Activated effector memory CD4-positive, alpha-beta T cell treated with Interleukin-2 at 50 U/mL for 16 hours (primary cell): ENCODE results near the gene SPRYD4.
"Not testable (repeated sequence)": the region's sequence is repeated elsewhere in the genome, so short reads cannot be mapped to it uniquely, and the experiment has no call there.

Source experiments
- DNase-seq: peaks from one replicate; pipeline ENCODE4 v3.0.0-alpha.2; 2020

The SPRYD4 gene

DNA sequence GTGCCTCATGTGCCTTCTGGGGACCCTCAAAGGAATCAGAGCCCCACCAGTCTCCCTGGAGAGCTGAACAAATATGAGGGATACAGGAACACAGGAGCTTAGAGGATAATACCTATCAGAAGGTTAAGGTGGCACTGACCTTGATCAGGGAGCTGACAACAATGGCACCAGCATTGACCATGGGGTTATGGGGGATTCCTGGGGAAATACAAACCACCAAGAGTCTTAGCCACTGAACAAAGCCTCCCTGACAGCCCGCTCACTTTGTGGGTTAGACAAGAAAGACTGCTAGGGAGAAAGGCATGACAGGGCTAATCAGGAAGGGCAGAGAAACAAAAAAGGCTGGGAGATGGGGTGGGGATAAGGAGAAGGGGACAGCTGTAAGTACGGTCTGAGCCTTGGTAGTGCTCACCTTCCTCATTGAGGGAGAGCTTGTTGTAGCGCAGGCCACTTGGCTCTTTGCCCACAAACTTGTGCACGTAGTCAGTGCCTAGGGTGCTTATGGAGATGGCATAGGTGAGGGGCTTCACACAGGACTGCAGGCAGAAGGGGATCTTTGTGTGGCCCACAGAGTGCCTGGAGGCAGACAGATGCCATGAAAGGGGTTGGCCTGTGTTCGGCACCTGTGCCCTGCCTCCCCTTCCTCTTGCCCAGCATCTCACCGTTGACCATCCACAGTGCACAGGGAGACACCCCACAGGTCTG is 9.3 kb downstream of the SPRYD4 start:
- DNase-seq = no peak

DNA sequence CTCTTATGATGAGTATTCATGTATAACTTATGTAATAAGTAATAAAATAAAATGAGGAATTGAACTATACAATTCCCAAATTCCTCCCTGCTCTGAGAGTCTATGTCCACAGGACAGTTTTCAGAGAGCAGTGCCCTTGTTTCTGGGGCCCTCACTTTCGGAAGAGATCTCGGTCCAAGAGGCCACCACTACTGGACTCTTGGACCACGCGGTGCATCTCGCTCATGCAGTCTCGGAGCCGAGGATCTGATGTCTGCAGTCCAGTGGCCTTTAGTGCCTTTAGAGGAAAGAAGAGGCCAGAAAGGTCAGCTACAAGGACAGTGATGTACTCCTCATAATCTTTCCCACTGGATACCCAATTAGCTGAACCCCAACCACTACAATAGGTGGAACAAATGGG is 11.2 kb downstream of the SPRYD4 start:
- no peak for DNase-seq

DNA sequence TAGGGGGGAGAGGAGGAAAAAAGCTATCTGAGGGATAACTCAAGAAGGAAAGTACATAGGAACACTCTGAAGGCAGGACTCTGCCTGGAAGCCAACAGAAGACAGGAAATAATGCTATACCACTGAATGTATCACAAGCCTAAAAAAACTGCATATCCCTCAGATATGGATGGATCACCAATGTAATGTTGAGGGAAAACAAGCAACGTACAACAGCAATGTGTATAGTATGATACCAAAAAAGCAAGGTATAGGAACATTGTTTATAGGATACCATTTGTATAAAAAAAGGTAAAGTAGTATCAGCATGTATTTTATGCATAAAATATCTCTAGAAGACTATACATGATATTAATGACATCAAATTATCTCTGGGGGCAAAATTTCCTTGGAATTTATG is 16.2 kb downstream of the SPRYD4 start:
- no peak for DNase-seq

DNA sequence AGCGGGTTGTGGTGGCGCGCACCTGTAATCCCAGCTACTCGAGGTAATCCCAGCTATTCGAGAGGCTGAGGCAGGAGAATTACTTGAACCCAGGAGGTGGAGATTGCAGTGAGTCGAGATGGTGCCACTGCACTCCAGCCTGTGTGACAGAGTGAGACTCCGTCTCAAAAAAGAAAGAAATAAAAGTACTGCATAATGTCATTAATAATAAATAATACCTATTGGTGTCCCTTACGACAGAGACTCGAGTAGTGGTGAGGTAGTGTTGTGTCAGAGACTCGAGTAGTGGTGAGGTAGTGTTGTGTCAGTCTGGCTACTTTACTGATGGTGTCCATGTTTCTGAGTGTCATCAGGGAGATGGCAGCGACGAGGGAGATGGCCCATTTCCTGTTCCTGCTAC is 18.3 kb downstream of the SPRYD4 start:
- no peak for DNase-seq

DNA sequence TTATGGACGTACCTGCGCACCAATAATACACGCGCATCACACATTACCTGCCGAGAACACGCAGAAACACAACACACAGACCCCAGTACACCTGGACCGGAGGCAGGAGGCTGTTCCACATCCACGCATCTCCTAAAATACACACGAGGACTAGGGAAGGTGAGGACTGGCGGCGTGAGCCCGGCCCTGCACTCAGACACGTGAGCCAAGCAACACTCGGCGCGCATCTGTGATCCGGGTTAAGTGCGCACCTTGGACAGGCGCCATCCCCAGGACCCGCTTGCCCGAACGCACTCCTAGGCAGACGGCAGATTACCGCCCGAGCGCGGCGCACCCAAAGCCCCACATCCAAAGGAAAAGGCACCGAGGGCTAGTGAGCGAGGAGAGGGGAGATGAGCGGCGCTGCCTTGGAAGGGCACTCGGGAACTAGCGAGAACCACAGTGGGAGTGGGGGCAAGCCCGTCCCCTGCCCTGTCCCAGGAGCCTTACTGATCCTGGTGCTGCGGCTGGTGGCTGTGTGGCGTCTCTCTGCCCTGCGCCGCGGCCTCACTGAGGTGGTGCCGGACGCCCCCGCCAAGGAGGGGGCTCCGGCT is 19.2 kb downstream of the SPRYD4 start:
- no peak for DNase-seq

DNA sequence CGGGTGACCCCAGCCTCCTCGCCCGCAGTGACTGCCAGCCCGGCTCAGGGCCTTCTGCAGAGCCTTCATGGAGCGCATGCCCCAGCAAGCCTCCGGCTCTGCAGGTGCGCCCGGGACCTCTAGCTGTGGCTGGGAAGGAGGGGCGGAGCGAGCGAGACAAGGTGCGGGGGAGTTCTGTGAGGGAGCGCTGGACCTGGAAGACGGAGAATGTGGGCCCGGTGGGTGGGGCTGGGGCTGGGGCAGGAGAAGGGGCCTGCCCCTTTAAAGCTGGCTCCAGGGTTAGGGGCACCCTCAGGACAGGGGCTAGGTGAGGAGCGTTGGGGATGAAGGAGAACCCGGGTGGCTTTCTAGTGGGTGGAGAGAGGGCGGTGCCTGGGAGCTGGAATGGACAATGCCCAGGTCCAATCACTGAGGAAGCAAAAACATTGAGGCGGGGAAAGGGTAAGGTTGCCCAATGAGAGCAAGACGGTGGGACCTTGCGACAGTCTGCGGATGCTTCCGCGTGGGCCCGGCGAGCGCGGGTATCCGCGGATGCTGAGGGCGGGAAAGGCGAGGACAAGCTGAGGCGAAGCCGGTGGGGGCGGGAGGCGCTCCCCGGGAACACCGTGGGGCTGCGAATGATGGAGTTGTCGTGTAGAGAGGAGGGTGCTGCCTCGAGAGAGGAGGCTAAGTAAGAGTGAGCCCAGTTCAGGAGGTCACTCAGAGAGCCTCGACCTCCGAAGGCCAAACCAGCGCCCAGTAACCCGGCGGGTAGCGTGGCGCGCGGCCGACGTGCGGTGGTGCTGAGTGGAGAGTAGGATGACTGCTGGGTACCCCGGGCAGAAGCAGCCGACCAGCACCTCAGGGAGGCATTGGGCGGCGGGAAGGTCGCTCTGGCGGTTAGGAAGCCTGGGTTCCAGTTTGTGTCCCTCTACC is 19.9 kb downstream of the SPRYD4 start, which contains the start of gene GLS2:
Gene GLS2 (minus strand): TSS at position 121 of the 915 bp plus-strand sequence. CDS start 43 bp downstream, at position 78.
- DNase-seq = peak; percentile 68

DNA sequence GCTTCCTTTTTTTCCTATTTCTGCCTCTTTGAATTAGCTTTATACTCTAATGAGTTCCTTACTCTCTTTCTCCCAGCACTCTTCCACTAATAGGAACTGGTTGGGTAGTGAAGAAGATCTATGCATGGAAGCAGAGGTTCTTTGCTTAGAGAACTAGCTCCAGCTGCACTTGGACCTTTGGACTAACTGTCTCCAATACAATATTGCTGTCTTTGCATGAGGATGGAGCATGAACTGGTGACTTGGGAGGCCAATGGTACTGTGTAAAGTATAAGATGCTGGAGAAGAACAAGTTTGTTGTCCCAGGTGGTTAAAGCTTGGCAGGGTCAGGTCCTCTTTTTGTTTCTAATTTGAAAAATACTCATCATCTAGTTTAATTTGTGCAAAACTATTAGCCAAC is 22.0 kb downstream of the SPRYD4 start:
- DNase-seq = no peak

DNA sequence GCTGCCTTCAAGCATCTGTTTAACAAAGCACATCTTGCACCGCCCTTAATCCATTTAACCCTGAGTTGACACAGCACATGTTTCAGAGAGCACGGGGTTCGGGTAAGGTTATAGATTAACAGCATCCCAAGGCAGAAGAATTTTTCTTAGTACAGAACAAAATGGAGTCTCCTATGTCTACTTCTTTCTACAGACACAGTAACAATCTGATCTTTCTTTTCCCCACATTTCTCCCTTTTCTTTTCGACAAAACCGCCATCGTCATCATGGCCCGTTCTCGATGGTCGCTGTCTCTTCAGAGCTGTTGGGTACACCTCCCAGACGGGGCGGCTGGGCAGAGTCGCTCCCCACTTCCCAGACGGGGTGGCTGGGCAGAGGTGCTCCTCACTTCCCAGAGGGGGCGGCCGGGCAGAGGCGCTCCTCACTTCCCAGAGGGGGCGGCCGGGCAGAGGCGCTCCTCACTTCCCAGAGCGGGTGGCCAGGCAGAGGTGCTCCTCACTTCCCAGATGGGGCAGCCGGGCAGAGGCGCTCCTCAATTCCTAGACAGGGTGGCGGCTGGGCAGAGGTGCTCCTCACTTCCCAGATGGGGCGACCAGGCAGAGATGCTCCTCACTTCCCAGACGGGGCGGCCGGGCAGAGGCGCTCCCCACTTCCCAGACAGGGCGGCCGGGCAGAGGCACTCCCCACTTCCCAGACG is 25.2 kb downstream of the SPRYD4 start:
- not testable (repeated sequence) for DNase-seq

DNA sequence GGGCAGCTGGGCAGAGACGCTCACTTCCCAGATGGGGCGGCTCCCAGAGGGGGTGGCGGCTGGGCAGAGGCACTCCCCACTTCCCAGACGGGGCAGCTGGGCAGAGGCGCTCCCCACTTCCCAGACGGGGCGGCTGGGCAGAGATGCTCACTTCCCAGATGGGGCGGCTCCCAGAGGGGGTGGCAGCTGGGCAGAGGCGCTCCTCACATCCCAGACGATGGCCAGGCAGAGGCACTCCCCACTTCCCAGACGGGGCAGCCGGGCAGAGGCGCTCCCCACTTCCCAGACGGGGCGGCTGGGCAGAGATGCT is 25.7 kb downstream of the SPRYD4 start:
- DNase-seq = not testable (repeated sequence)

DNA sequence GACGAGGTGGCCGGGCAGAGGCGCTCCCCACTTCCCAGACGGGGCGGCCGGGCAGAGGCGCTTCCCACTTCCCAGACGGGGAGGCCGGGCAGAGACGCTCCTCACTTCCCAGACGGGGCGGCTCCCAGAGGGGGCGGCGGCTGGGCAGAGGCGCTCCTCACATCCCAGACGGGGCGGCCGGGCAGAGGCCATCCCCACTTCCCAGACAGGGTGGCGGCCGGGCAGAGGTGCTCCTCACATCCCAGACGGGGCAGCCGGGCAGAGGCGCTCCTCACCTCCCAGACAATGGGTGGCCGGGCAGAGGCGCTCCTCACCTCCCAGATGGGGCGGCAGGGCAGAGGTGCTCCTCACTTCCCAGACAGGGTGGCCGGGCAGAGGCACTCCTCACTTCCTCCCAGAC is 26.1 kb downstream of the SPRYD4 start:
- not testable (repeated sequence) for DNase-seq

DNA sequence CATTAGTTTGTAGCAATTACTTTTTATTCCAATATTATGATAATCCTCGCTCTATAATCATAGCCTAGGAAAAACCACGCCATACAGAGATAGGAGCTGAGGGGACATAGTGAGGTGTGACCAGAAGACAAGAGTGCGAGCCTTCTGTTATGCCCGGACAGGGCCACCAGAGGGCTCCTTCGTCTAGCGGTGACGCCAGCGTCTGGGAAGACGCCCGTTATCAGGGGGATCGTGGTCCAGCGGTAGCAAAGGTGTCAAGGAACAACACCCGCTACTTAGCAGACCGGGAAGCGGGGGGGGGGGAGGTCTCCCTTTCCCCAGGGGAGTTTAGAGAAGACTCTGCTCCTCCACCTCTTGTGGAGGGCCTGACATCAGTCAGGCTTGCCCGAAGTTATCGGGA is 28.3 kb downstream of the SPRYD4 start:
- DNase-seq = peak; percentile 32

DNA sequence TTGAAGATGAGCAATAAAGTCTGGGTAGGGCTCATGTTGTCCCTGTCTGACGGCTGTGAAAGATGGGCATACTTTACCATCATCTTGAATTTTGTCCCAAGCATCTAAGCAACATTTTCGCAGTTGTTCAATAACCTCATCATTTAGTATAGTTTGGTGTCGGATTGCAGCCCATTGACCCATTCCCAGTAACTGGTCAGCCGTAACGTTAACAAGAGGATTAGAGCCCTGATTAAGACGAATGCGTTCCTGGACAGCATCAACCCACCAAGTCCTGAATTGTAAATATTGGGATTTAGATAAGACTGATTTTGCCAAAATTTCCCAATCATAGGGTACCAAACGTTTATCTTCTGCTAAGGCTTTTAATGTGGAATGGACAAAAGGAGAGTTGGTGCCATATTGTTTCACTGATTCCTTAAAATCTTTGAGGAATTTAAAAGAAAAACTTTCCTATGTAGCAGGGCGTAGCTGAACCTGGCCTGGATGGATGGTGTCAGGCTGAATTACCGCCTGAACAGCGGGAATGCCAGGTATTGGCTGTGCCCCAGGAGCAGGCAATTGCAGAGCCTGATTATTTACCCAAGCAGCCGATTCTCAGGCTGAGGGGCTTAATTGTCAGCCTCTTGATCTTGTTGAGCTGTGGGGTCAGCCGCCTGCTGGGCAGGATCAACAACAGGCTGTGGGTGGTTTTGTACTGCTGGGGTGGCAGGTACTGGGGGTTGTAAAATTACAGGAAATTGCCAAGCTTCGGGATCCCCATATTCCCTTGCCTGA is 29.9 kb downstream of the SPRYD4 start:
- DNase-seq = not testable (repeated sequence)

DNA sequence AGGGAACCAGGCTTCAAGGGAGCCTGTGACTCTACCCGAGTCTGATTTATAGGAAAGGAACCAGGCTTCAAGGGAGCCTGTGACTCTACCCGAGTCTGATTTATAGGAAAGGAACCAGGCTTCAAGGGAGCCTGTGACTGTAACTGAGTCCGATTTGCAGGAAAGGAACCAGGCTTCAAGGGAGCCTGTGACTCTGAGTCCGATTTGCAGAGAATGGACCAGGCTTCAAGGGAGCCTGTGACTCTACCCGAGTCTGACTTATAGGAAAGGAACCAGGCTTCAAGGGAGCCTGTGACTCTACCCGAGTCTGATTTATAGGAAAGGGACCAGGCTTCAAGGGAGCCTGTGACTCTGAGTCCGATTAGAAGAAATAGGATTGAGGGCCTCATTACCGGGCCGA is 31.1 kb downstream of the SPRYD4 start:
- DNase-seq = not testable (repeated sequence)

DNA sequence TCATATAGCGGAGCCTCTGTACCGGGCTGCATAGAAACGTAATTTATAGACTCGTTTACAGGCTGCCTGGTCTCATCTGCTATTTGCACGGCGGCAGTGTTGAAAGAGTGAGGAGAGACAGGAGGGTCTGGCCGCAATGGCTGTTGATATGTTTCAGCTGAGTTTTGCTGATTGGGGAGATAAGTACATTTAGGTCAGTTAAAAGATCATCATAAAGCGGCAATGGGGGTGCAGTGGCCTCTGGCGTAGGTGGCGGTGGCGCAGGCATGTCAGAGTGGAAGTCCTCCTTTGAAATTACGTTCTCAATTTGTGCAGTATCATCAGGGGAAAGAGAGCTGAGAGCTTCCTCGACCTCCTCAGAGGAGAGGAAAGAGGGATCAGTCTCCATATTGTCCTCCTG is 31.5 kb downstream of the SPRYD4 start:
- DNase-seq = not testable (repeated sequence)

DNA sequence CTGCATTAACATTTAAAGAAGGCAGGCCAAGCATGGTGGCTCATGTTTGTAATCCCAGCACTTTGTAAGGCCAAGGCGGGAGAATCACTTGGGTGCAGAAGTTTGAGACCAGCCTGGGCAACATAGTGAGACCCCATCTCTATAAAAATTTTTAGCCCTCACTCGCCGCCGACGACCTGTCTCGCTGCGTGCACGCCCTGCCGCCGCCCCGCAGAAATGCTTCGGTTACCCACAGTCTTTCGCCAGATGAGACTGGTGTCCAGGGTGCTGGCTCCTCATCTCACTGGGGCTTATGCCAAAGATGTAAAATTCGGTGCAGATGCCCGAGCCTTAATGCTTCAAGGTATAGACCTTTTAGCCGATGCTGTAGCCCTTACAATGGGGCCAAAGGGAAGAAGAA is 42.4 kb downstream of the SPRYD4 start:
- DNase-seq = no peak

DNA sequence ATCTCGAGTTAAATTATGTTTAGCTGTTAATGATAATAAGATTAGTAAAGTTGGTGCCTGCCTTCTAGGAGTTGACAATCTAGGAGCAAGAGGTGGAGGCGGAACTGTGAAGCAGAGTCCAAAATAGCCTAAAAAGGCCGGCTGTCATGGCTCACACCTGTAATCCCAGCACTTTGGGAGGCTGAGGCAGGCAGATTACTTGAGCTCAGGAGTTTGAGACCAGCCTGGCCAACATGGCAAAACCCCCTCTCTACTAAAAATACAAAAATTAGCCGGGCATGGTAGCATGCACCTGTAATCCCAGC is 45.6 kb downstream of the SPRYD4 start:
- DNase-seq = not testable (repeated sequence)

DNA sequence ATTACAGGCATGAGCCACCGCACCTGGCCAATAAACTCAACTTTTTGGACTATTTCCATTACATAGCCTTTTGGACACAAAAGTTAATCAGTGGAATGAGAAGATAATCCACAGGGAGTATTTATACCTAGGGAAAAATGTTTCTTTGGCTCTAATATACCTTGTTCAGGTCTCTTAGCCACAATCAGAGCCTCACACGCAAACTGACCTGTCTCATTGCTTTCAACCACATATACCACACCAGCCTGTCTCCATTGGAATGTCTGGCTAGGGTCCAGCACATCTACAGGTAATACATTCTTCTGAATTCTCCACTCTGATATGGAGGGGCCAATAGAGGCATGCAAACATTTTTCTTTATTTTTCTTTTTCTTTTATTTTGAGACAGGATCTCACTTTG is 49.5 kb downstream of the SPRYD4 start:
- DNase-seq = no peak

DNA sequence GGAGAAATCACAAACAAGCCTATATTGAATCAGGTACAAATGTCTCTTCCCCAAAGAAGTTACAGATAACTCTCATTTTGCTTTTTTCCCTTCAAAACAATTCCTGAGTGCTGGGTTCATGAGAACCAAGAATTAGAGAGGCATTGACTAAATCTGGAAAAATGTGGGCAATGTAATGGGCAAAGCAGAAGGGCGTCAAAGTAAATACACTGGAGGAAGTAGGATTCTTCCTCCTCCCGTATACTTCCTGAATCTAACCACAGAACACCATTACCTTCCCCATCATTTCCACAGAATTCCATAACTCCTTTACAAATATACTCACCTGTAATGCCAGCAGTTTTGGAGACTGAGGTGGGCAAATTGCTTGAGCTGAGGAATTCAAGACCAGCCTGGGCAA is 50.2 kb downstream of the SPRYD4 start:
- DNase-seq = no peak

DNA sequence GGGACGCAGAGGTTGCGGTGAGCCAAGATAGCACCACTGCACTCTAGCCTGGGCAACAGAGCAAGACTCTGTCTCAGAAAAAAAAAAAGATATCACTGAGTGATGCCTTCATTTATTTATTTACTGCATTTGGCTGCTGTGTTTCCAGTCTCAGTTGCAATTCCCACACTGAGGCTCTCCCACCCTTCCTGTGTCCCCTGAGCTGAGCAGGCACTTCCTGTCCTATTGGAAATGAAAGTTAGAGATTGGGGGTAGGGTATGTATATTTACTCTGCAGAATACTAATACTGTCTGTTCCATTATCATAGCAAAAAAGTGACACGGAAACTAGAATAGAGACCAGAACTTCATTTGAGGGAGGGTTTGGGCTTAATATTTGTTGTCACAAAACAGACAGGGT is 51.7 kb downstream of the SPRYD4 start:
- no peak for DNase-seq

DNA sequence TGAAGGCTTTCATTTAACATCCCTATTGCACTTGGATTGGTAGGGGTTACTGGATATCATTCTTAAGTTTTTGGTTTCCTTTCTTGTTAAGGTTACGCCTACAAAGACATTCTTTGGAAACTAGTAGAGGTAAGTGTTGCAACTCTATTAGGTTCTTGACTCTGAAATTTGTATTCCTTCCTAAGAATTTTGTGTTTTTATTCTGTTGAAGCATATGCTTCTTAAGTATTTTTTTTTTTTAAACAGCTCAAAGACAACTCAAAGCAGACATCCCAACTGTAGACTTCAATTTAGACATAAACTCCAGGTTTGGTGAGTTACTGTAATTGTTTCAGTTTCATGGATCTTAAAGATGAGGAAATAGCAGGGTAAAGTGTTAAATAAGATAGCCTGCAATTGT is 52.1 kb downstream of the SPRYD4 start:
- no peak for DNase-seq

DNA sequence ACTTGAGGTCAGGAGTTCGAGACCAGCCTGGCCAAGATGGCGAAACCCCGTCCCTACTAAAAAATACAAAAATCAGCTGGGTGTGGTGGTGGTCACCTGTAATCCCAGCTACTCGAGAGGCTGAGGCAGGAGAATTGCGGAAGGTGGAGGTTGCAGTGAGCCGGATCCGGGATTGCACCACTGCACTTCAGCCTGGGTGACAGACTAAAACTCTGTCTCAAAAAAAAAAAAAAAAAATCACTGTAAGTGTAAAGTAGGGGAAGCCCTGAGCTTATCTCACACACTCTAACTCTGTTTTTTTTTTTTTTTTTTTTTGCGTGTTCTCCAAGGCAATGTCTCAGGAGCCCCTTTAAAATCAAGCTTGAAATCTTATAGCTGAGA is 52.8 kb downstream of the SPRYD4 start:
- no peak for DNase-seq

DNA sequence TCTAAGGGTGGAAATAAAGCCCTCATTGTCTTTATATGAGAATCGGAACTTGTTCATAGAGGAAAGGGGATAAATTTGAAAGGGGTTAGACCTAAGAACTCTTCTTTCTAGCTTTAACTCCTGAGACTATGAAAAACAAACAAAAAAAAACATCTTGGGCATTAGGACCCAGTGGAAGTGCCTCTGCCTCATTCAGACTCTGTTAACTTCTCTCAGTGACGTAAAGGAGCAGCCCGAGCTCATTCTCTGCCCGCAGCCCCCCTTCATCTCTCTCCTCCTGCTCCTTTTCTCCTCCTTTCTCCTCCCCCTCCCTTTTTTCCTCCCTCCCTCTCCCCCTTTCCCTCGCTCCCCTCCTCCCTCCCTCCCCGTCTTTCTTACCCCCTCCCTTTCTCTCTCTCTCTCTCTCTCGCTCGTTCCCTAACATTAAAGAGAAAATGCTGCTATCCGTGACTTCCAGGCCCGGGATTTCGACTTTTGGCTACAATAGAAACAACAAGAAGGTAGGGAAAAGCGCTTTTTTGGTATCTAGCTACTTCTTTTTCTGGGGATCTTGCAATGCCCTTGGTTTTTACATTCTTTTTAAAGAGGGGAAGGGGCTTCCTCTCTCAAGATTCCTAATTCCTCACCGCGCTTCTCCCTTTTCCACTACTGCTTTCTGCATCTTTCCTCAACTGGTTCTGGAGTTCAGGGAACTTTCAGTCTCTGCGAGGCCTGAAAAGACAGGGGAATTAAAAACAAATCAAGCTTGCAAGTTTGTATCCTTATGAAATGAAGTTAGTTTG is 53.4 kb downstream of the SPRYD4 start, which contains the start of gene RBMS2:
Gene RBMS2 (plus strand): TSS at position 231 of the 782 bp plus-strand sequence. CDS start 204 bp downstream, at position 435.
- no peak for DNase-seq
